Ishikawa (cell line): ENCODE data around the gene BMPR1A.

Source experiments
- CEBPB ChIP-seq: IDR thresholded peaks from 2 replicates; pipeline ENCODE4 v1.6.1; 2012
- CREB1 ChIP-seq: IDR thresholded peaks from 2 replicates; pipeline ENCODE4 v1.6.1; 2012; ENCODE audit warnings: low read depth
- EGR1 ChIP-seq: IDR thresholded peaks from 2 replicates; pipeline ENCODE4 v1.6.1; 2012
- EP300 ChIP-seq: IDR thresholded peaks from 2 replicates; pipeline ENCODE4 v1.6.1; 2012; ENCODE audit warnings: borderline replicate concordance
- FOXM1 ChIP-seq: IDR thresholded peaks from 2 replicates; pipeline ENCODE4 v1.6.1; 2012; ENCODE audit warnings: low read depth, borderline replicate concordance
- MAX ChIP-seq: IDR thresholded peaks from 2 replicates; pipeline ENCODE4 v1.6.1; 2012
- NFIC ChIP-seq: IDR thresholded peaks from 2 replicates; pipeline ENCODE4 v1.6.1; 2012
- RAD21 ChIP-seq: IDR thresholded peaks from 2 replicates; pipeline ENCODE4 v1.6.1; 2012; ENCODE audit warnings: low read depth
- REST ChIP-seq: IDR thresholded peaks from 2 replicates; pipeline ENCODE4 v1.6.1; 2012; ENCODE audit warnings: low read depth, mild to moderate bottlenecking
- TAF1 ChIP-seq: IDR thresholded peaks from 2 replicates; pipeline ENCODE4 v1.6.1; 2012; ENCODE audit warnings: low read depth, mild to moderate bottlenecking
- TCF12 ChIP-seq: IDR thresholded peaks from 2 replicates; pipeline ENCODE4 v1.6.1; 2012; ENCODE audit warnings: low read depth
- TEAD4 ChIP-seq: IDR thresholded peaks from 2 replicates; pipeline ENCODE4 v1.6.1; 2012
- USF1 ChIP-seq: IDR thresholded peaks from 2 replicates; pipeline ENCODE4 v1.6.1; 2012
- YY1 ChIP-seq: IDR thresholded peaks from 2 replicates; pipeline ENCODE4 v1.6.1; 2012; ENCODE audit warnings: low read depth
- ZBTB7A ChIP-seq: IDR thresholded peaks from 2 replicates; pipeline ENCODE4 v1.6.1; 2012; ENCODE audit warnings: low read depth

Gene BMPR1A

GRCh38 chr10:86969421-86970041, 213.1 kb downstream of the BMPR1A start:
- no peak for TF ChIP-seq YY1
- no peak for TF ChIP-seq EGR1
- TF ChIP-seq USF1, result no peak
- no peak for TF ChIP-seq TAF1
- TF ChIP-seq MAX, result no peak
- no peak for TF ChIP-seq RAD21
- no peak for TF ChIP-seq CREB1
- no peak for TF ChIP-seq REST

- no peak for TF ChIP-seq TCF12
- TF ChIP-seq MAX, result no peak
- TF ChIP-seq RAD21, result no peak
- TF ChIP-seq EGR1, result no peak
- no peak for TF ChIP-seq TAF1
- TF ChIP-seq EP300, result no peak
- TF ChIP-seq ZBTB7A, result no peak; the same call in 1 of the 2 replicates
- no peak for TF ChIP-seq REST
- no peak for TF ChIP-seq USF1
- no peak for TF ChIP-seq TEAD4
- TF ChIP-seq YY1, result no peak
- no peak for TF ChIP-seq NFIC
- TF ChIP-seq FOXM1, result no peak
- no peak for TF ChIP-seq CEBPB
- TF ChIP-seq CREB1, result no peak
These were observed 214.0 kb downstream of the BMPR1A start for GRCh38 chr10:86970162-86970981.

- no peak for TF ChIP-seq MAX
- no peak for TF ChIP-seq CEBPB
- TF ChIP-seq YY1, result no peak
- no peak for TF ChIP-seq REST
- TF ChIP-seq TAF1, result peak; percentile 82
These were observed 214.5 kb downstream of the BMPR1A start for GRCh38 chr10:86970982-86971231.

GRCh38 chr10:86971232-86971991, 215.0 kb downstream of the BMPR1A start:
- peak; percentile 60; the same call in 1 of the 2 replicates for TF ChIP-seq EP300
- TF ChIP-seq NFIC, result no peak
- TF ChIP-seq RAD21, result no peak
- TF ChIP-seq EGR1, result 0 out of 2 replicates have a peak, but pooled peaks have one; percentile 9
- TF ChIP-seq TAF1, result peak; percentile 61; the same call in 1 of the 2 replicates
- TF ChIP-seq TEAD4, result peak; percentile 52; the same call in 1 of the 2 replicates
- peak; percentile 74 for TF ChIP-seq USF1
- peak; percentile 63 for TF ChIP-seq FOXM1
- peak; percentile 97 for TF ChIP-seq ZBTB7A
- TF ChIP-seq TCF12, result peak; percentile 75
- TF ChIP-seq CEBPB, result no peak
- TF ChIP-seq YY1, result peak; percentile 11; the same call in 1 of the 2 replicates
- no peak for TF ChIP-seq CREB1
- TF ChIP-seq REST, result no peak
- peak; percentile 99 for TF ChIP-seq MAX
